ENCODE data around the gene GPR18. TPM values are rescaled to one million over a fixed set of nuclear protein-coding genes. Genes with fewer than 3 reads are reported as not detected.

Gene GPR18
- total and polyA plus RNA-seq, 9 of the 15 experiments (the other 6 are each of a cell fraction or from before 2014, with no cell fraction given): 0.75 TPM; not detected in 8

DNA sequence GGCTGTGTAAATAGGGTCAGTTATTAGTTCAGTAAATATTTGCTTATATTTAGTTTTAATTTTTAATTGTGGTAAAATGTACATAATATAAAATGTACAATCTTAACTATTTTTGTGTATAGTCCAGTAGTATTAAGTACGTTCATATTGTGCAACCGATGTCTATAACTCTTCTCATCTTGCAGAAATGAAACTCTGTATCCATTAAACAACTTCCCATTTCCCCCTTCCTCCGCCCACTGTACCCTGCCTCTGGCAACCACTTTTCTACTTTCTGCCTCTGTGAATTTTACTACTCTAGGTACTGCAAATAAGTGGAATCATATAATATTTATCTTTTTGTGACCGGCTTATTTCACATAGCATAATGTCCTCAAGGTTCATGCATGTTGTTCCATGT lies 33.1 kb downstream of the GPR18 start:
- intact Hi-C loops (cut with micrococcal nuclease) (no loop called here), in situ Hi-C loops (cut with MboI) (no loop called here)
- Histone ChIP-seq H2AFZ (ENCODE audit: low read depth, low read length) (no peak overlapping the region), H3K79me2 (ENCODE audit: control insufficient read depth, insufficient read depth, low read length) (peaks cover 95% of the 10 kb centered on the region), H3K27ac (ENCODE audit: extremely low read depth, low read depth, low read length) (no peak overlapping the region), H3K9me1 (ENCODE audit: control insufficient read depth, insufficient read depth, low read length) (no peaks in the 10 kb centered on the region), H3K4me1 (replicated peaks in 1 of 2; ENCODE audit: control insufficient read depth in 2 of 2, insufficient read depth in 2 of 2, low read length in 2 of 2) (peaks cover 0 to 12% of the 10 kb centered on the region in 2 experiments; a peak in 3 of 5 replicates), H4K20me1 (replicated peaks; ENCODE audit: control insufficient read depth, insufficient read depth, low read length) (peaks cover 22% of the 10 kb centered on the region), H3K4me2 (ENCODE audit: insufficient read depth, low read length) (no peak overlapping the region), H3K9ac (ENCODE audit: insufficient read depth in 1 of 2, low read depth in 2 of 2, low read length in 2 of 2) (no peak overlapping the region), H3K9me3 (replicated peaks; ENCODE audit: control insufficient read depth, insufficient read depth, low read depth, low read length) (no peaks in the 10 kb centered on the region), H3K4me3 (no peak overlapping the region), H3K36me3 (ENCODE audit: control insufficient read depth, insufficient read depth, low read length) (peaks cover 15% of the 10 kb centered on the region; the same call in 1 of the 3 replicates), H3K27me3 (ENCODE audit: control insufficient read depth in 2 of 2, insufficient read depth in 2 of 2, low read length in 2 of 2) (no peaks in the 10 kb centered on the region)
- ATAC-seq (no peak), FAIRE-seq (no peak), DNase-seq (ENCODE audit: extremely low read depth in 1 of 4, low spot score in 3 of 4) (no peak)
- CTCF ChIA-PET (ENCODE audit: low intra/inter-chr PET ratio): no interaction called here
- POLR2A ChIA-PET: no interaction called here
- 73% methylated on average over 4 of the region's 4 CpGs for WGBS (ENCODE audit: insufficient coverage, low coverage, missing lambda C conversion rate)
- BruUV-seq (replicated peaks): no TSS peak
- TF ChIP-seq ZNF121 (CRISPR knock-in tag; conservative IDR thresholded peaks at IDR 0.05) (no peak), TCFL5 (CRISPR knock-in tag; conservative IDR thresholded peaks at IDR 0.05) (no peak), ZNF134 (CRISPR knock-in tag; conservative IDR thresholded peaks at IDR 0.05) (no peak), EHMT2 (IDR thresholded peaks at IDR 0.05) (no peak), JUND (IDR thresholded peaks at IDR 0.05; ENCODE audit: borderline replicate concordance, low read depth, low read length) (no peak), JUND (tag; IDR thresholded peaks at IDR 0.05; ENCODE audit: borderline replicate concordance, low read depth, low read length) (no peak), PTBP1 (IDR thresholded peaks at IDR 0.05; ENCODE audit: low read depth, low read length) (no peak), HDAC3 (IDR thresholded peaks at IDR 0.05; ENCODE audit: borderline replicate concordance, partially characterized antibody) (no peak), ZFPM2 (CRISPR knock-in tag; IDR thresholded peaks at IDR 0.05) (no peak), HMGN3 (IDR thresholded peaks at IDR 0.05; ENCODE audit: borderline replicate concordance, extremely low read depth, insufficient read length, low read depth, low read length) (no peak), ETV1 (tag; conservative IDR thresholded peaks at IDR 0.05; ENCODE audit: low read depth) (no peak), SRSF9 (IDR thresholded peaks at IDR 0.05; ENCODE audit: borderline replicate concordance, low read depth, low read length) (no peak), TAF7 (tag; IDR thresholded peaks at IDR 0.05) (no peak)
- TF ChIP-seq, protein P1, sequence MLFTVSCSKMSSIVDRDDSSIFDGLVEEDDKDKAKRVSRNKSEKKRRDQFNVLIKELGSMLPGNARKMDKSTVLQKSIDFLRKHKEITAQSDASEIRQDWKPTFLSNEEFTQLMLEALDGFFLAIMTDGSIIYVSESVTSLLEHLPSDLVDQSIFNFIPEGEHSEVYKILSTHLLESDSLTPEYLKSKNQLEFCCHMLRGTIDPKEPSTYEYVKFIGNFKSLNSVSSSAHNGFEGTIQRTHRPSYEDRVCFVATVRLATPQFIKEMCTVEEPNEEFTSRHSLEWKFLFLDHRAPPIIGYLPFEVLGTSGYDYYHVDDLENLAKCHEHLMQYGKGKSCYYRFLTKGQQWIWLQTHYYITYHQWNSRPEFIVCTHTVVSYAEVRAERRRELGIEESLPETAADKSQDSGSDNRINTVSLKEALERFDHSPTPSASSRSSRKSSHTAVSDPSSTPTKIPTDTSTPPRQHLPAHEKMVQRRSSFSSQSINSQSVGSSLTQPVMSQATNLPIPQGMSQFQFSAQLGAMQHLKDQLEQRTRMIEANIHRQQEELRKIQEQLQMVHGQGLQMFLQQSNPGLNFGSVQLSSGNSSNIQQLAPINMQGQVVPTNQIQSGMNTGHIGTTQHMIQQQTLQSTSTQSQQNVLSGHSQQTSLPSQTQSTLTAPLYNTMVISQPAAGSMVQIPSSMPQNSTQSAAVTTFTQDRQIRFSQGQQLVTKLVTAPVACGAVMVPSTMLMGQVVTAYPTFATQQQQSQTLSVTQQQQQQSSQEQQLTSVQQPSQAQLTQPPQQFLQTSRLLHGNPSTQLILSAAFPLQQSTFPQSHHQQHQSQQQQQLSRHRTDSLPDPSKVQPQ (CRISPR knock-in tag; IDR thresholded peaks at IDR 0.05; ENCODE audit: borderline replicate concordance): no peak
- TF ChIP-seq, protein P2, sequence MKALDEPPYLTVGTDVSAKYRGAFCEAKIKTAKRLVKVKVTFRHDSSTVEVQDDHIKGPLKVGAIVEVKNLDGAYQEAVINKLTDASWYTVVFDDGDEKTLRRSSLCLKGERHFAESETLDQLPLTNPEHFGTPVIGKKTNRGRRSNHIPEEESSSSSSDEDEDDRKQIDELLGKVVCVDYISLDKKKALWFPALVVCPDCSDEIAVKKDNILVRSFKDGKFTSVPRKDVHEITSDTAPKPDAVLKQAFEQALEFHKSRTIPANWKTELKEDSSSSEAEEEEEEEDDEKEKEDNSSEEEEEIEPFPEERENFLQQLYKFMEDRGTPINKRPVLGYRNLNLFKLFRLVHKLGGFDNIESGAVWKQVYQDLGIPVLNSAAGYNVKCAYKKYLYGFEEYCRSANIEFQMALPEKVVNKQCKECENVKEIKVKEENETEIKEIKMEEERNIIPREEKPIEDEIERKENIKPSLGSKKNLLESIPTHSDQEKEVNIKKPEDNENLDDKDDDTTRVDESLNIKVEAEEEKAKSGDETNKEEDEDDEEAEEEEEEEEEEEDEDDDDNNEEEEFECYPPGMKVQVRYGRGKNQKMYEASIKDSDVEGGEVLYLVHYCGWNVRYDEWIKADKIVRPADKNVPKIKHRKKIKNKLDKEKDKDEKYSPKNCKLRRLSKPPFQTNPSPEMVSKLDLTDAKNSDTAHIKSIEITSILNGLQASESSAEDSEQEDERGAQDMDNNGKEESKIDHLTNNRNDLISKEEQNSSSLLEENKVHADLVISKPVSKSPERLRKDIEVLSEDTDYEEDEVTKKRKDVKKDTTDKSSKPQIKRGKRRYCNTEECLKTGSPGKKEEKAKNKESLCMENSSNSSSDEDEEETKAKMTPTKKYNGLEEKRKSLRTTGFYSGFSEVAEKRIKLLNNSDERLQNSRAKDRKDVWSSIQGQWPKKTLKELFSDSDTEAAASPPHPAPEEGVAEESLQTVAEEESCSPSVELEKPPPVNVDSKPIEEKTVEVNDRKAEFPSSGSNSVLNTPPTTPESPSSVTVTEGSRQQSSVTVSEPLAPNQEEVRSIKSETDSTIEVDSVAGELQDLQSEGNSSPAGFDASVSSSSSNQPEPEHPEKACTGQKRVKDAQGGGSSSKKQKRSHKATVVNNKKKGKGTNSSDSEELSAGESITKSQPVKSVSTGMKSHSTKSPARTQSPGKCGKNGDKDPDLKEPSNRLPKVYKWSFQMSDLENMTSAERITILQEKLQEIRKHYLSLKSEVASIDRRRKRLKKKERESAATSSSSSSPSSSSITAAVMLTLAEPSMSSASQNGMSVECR (CRISPR knock-in tag; IDR thresholded peaks at IDR 0.05): no peak
- TF ChIP-seq, protein P3, sequence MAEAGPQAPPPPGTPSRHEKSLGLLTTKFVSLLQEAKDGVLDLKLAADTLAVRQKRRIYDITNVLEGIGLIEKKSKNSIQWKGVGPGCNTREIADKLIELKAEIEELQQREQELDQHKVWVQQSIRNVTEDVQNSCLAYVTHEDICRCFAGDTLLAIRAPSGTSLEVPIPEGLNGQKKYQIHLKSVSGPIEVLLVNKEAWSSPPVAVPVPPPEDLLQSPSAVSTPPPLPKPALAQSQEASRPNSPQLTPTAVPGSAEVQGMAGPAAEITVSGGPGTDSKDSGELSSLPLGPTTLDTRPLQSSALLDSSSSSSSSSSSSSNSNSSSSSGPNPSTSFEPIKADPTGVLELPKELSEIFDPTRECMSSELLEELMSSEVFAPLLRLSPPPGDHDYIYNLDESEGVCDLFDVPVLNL (CRISPR knock-in tag; IDR thresholded peaks at IDR 0.05; ENCODE audit: low read depth): no peak
